ENCODE measurements around the gene PGAM5.

The PGAM5 gene

DNA sequence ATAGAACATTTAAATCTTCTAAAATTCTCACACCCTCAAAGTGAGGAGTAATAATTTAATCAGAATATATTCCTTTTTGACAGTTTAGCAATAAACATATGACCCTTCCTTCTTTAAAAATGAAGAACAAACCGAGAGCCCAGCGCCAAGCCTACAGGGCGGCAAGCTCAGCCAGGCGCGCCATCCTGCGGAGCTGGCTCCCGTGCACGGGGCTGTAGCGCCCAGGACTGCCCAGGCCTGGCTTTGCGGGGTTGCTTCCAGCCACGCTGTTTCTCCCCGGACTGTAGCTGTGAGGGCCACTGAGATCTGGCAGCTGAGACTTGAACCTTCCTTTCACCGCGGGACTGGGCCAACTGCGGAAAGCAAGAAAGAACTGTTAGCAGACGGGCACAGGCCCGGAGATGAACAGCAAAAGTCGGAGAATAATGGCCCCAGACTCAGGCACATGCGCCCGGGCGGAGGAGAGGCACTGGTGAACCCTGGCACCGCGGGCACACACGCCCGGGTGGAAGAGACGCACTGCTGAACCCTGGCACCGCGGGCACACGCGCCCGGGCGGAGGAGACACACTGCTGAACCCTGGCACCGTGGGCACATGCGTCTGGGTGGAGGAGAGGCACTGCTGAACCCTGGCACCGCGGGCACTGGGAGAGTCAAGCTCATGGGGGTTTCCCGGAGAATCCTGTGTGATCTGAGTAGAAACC lies 16.6 kb downstream of the PGAM5 start:
- H3K27ac ChIP-seq (ENCODE audit: low read depth, low read length): no peak overlapping the region
- no peak overlapping the region for H2AFZ ChIP-seq (ENCODE audit: low read depth, low read length, severe bottlenecking)

DNA sequence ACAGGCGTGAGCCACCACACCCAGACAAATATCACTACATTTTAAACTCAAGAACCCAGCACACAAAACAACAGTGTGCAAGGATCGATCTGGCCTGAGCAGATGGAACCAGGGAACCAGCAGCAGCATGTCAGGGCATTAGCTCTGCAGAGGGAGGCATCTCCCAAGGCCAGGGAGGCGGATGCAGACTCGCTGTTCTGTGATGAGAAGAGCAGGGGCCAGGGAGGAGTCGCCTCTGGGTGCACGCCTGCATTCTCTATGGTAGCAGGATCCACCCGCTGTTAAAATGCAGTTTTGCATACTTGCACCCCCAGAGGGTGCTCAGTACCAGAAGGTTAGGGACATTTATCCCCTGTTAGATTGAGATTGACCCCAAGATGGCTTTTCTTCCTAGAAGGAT lies 17.9 kb downstream of the PGAM5 start:
- Histone ChIP-seq H3F3A (ENCODE audit: insufficient read depth) (peaks cover 24% of the 10 kb centered on the region), H3K27ac (ENCODE audit: low read depth, low read length) (no peak overlapping the region), H3K36me3 (ENCODE audit: low read length) (peaks cover 31% of the 10 kb centered on the region), H4K20me1 (ENCODE audit: low read depth, low read length) (peaks cover 3% of the 10 kb centered on the region; the same call in 1 of the 2 replicates), H3K9me3 (ENCODE audit: insufficient read depth, low read length) (no peaks in the 10 kb centered on the region), H2AFZ (ENCODE audit: low read depth, low read length, severe bottlenecking) (no peak overlapping the region), H3K4me3 (ENCODE audit: insufficient read depth, low read length, poor library complexity, severe bottlenecking) (no peak overlapping the region), H3K9ac (ENCODE audit: low read length) (no peak overlapping the region), H3K79me2 (ENCODE audit: insufficient read depth, low read length) (no peaks in the 10 kb centered on the region), H3K27me3 (ENCODE audit: low read length) (no peaks in the 10 kb centered on the region), H3K9me2 (replicated peaks; ENCODE audit: insufficient read depth, low read length) (no peaks in the 10 kb centered on the region), H3K4me2 (ENCODE audit: low read depth, low read length, poor library complexity, severe bottlenecking) (no peak overlapping the region)
- TF ChIP-seq, protein P1, sequence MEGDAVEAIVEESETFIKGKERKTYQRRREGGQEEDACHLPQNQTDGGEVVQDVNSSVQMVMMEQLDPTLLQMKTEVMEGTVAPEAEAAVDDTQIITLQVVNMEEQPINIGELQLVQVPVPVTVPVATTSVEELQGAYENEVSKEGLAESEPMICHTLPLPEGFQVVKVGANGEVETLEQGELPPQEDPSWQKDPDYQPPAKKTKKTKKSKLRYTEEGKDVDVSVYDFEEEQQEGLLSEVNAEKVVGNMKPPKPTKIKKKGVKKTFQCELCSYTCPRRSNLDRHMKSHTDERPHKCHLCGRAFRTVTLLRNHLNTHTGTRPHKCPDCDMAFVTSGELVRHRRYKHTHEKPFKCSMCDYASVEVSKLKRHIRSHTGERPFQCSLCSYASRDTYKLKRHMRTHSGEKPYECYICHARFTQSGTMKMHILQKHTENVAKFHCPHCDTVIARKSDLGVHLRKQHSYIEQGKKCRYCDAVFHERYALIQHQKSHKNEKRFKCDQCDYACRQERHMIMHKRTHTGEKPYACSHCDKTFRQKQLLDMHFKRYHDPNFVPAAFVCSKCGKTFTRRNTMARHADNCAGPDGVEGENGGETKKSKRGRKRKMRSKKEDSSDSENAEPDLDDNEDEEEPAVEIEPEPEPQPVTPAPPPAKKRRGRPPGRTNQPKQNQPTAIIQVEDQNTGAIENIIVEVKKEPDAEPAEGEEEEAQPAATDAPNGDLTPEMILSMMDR (IDR thresholded peaks at IDR 0.05; ENCODE audit: insufficient read depth, low read length, poor library complexity, severe bottlenecking): no peak
- TF ChIP-seq EZH2phosphoT487 (conservative IDR thresholded peaks at IDR 0.05; ENCODE audit: low read length): no peak

More for the DNA sequence above, 16.6 kb downstream of the PGAM5 start:
- peaks cover 24% of the 10 kb centered on the region for H3F3A ChIP-seq (ENCODE audit: insufficient read depth)
- TF ChIP-seq, protein P1 (IDR thresholded peaks at IDR 0.05; ENCODE audit: insufficient read depth, low read length, poor library complexity, severe bottlenecking): no peak
- no peak for TF ChIP-seq EZH2phosphoT487 (conservative IDR thresholded peaks at IDR 0.05; ENCODE audit: low read length)
- no peaks in the 10 kb centered on the region for H3K9me3 ChIP-seq (ENCODE audit: insufficient read depth, low read length)
- H3K9ac ChIP-seq (ENCODE audit: low read length): no peak overlapping the region
- no peaks in the 10 kb centered on the region for H3K9me2 ChIP-seq (replicated peaks; ENCODE audit: insufficient read depth, low read length)
- no peaks in the 10 kb centered on the region for H3K79me2 ChIP-seq (ENCODE audit: insufficient read depth, low read length)
- H3K4me3 ChIP-seq (ENCODE audit: insufficient read depth, low read length, poor library complexity, severe bottlenecking): no peak overlapping the region
- no peaks in the 10 kb centered on the region for H3K27me3 ChIP-seq (ENCODE audit: low read length)
- H3K36me3 ChIP-seq (ENCODE audit: low read length): peaks cover 30% of the 10 kb centered on the region
- peaks cover 3% of the 10 kb centered on the region; the same call in 1 of the 2 replicates for H4K20me1 ChIP-seq (ENCODE audit: low read depth, low read length)
- H3K4me2 ChIP-seq (ENCODE audit: low read depth, low read length, poor library complexity, severe bottlenecking): no peak overlapping the region

DNA sequence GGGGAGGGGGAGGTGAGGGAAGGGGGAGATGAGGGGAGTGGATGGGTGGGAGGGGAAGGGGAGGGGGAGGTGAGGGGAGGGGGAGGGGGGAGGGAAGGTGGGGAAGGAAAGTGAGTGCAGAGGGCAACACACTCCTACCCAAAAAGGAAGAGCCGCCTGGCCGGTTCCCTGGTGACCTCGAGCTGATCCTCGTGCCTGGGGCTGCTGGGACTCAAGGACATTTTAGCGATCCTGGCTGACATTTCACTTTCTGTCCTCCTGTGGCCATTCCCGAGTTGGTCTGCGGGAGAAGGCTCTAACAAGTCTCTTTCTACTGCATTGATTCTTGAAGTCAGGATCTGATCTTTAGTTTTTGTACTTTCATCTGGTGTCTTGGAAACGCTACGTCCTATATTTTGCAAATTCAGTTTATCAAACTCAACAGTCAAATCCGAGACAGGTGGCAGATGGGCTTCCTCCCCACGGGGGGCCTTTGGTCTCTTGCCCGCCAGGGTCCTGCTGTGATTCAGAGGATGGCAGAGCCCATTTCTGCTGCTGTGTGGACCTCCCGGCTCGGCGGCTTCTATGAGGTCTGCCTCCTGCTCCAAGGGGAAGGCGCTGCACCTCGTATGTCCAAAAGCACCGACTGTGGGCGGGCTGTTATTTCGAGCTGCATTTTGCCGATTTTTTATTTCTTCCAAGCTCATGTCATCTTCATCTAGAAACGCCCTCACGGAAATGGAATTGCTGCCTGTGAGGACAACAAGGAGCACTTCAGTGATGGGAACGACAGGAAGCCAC lies 19.1 kb downstream of the PGAM5 start:
- peaks cover 40% of the 10 kb centered on the region for H3K36me3 ChIP-seq (ENCODE audit: low read length)
- H3K4me2 ChIP-seq (ENCODE audit: low read depth, low read length, poor library complexity, severe bottlenecking): no peak overlapping the region
- H3K9me3 ChIP-seq (ENCODE audit: insufficient read depth, low read length): no peaks in the 10 kb centered on the region
- peaks cover 17% of the 10 kb centered on the region for H3F3A ChIP-seq (ENCODE audit: insufficient read depth)
- no peaks in the 10 kb centered on the region for H3K79me2 ChIP-seq (ENCODE audit: insufficient read depth, low read length)
- no peak overlapping the region for H3K27ac ChIP-seq (ENCODE audit: low read depth, low read length)
- H3K27me3 ChIP-seq (ENCODE audit: low read length): no peaks in the 10 kb centered on the region
- no peak overlapping the region for H3K9ac ChIP-seq (ENCODE audit: low read length)
- H4K20me1 ChIP-seq (ENCODE audit: low read depth, low read length): peaks cover 3% of the 10 kb centered on the region; the same call in 1 of the 2 replicates
- H2AFZ ChIP-seq (ENCODE audit: low read depth, low read length, severe bottlenecking): no peak overlapping the region
- H3K9me2 ChIP-seq (replicated peaks; ENCODE audit: insufficient read depth, low read length): no peaks in the 10 kb centered on the region
- no peak overlapping the region for H3K4me3 ChIP-seq (ENCODE audit: insufficient read depth, low read length, poor library complexity, severe bottlenecking)
- TF ChIP-seq, protein P1 (IDR thresholded peaks at IDR 0.05; ENCODE audit: insufficient read depth, low read length, poor library complexity, severe bottlenecking): no peak
- TF ChIP-seq EZH2phosphoT487 (conservative IDR thresholded peaks at IDR 0.05; ENCODE audit: low read length): no peak

Data from SU-DHL-6 (cell line).